SKM-1 (cell line): ENCODE measurements around the gene JUND.
A peak's percentile ranks its signal among the peaks of the same experiment; 100 is the strongest.

Experiments
- DNase-seq: peaks from one replicate; lab custom pipeline; 2025; ENCODE audit not compliant: unreplicated experiment; lab: John Stamatoyannopoulos, UW

JUND gene

GRCh38 chr19:18291019-18291524 lies 9.7 kb upstream of the JUND start:
- DNase-seq: no peak

- DNase-seq: no peak
These were observed 9.0 kb upstream of the JUND start for GRCh38 chr19:18290302-18291018.

GRCh38 chr19:18289471-18290301 lies 8.3 kb upstream of the JUND start:
- no peak for DNase-seq

- DNase-seq: no peak
These were observed 6.7 kb upstream of the JUND start for GRCh38 chr19:18287836-18288772.

- DNase-seq: no peak
These were observed 5.7 kb upstream of the JUND start for GRCh38 chr19:18286973-18287635.

GRCh38 chr19:18284712-18285360 lies 3.4 kb upstream of the JUND start:
- DNase-seq: no peak

- no peak for DNase-seq
These were observed 1.9 kb upstream of the JUND start for GRCh38 chr19:18283338-18283737.

- no peak for DNase-seq
These were observed 1.3 kb upstream of the JUND start for GRCh38 chr19:18282788-18283141.

GRCh38 chr19:18282021-18282787 lies 782 bp upstream of the JUND start:
- DNase-seq: no peak

- no peak for DNase-seq
These were observed 958 bp downstream of the JUND start for GRCh38 chr19:18280247-18281081.

GRCh38 chr19:18279516-18280246 lies 1.7 kb downstream of the JUND start:
- DNase-seq: peak; percentile 96

GRCh38 chr19:18279266-18279515 lies 2.2 kb downstream of the JUND start:
- no peak for DNase-seq

- DNase-seq: no peak
These were observed 2.7 kb downstream of the JUND start for GRCh38 chr19:18278521-18279265.

GRCh38 chr19:18274781-18275356 lies 6.6 kb downstream of the JUND start:
- peak; percentile 68 for DNase-seq

- no peak for DNase-seq
These were observed 7.1 kb downstream of the JUND start, which contains the start of gene IQCN for GRCh38 chr19:18274219-18274780. TSS of gene IQCN (minus strand) at chr19:18274452. CDS start at chr19:18269478, 4,974 bp downstream.

- no peak for DNase-seq
These were observed 7.7 kb downstream of the JUND start for GRCh38 chr19:18273561-18274218.
